GM18498 (cell line): Measurements from ENCODE around the gene SMPD2.
A peak's percentile ranks its signal among the peaks of the same experiment; 100 is the strongest.

ENCODE experiments used
- ATAC-seq: cut with Tn5 transposase; IDR thresholded peaks from one replicate; pipeline ENCODE4 v1.9.1; 2021; ENCODE audit warnings: mild to moderate bottlenecking, moderate library complexity; ENCODE audit not compliant: unreplicated experiment

The SMPD2 gene

DNA sequence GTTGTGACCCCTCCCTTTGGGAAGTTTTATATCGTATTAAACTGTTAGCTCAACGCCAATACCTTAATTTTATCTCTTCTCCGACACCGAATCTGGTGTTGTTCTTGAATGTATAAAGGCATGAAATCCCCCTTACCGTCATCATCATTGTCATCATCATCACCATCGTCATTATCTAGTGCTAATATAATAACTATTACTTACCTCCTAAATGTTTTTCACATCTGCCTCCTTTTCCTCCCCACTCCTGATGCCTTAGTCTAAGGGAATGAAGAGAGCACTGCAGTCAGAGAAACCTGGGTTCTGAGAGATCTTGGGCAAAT is 43.2 kb downstream of the SMPD2 start:
- peak; percentile 1 for ATAC-seq

GRCh38 chr6:109484122-109484521 is 43.6 kb downstream of the SMPD2 start:
- no peak for ATAC-seq

GRCh38 chr6:109485266-109485935 is 44.9 kb downstream of the SMPD2 start:
- no peak for ATAC-seq

DNA sequence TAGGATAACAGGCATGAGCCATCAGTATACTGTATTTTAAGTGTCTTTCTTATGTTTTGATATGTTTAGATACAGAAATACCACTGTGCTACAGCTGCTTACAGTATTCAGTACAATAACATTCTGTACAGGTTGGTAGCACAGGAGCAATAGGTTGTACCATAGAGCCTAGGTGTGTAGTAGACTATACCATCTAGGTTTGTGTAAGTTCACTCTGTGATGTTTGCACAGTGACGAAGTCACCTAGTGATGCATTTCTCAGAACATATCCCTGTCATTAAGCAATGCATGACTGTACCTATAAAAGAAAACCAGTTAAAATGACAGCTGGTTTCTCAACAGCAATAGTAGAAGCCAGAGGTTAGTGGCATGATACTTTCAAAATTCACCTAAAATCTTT is 45.5 kb downstream of the SMPD2 start:
- ATAC-seq, result no peak

- no peak for ATAC-seq
These were observed 47.5 kb downstream of the SMPD2 start for GRCh38 chr6:109488001-109488400.

DNA sequence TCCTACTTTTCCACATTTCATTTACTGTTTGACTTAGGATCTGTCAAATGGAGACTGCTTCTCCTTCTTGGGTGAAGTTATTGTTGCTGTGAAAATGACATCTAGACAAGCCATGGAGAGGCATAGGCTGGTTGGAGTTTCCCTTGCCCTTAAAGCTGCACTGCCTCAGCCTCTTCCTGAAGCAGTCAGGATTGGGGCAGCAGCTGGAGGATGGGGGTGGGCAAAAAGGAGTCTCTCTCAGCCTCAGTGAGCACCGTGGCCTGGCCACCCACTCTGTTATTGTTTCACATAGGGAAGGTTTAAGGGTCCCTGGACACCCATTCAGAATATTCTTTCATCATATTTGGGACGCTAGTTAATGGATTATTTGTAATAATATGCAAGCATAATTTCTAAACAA is 50.2 kb downstream of the SMPD2 start:
- ATAC-seq, result no peak

DNA sequence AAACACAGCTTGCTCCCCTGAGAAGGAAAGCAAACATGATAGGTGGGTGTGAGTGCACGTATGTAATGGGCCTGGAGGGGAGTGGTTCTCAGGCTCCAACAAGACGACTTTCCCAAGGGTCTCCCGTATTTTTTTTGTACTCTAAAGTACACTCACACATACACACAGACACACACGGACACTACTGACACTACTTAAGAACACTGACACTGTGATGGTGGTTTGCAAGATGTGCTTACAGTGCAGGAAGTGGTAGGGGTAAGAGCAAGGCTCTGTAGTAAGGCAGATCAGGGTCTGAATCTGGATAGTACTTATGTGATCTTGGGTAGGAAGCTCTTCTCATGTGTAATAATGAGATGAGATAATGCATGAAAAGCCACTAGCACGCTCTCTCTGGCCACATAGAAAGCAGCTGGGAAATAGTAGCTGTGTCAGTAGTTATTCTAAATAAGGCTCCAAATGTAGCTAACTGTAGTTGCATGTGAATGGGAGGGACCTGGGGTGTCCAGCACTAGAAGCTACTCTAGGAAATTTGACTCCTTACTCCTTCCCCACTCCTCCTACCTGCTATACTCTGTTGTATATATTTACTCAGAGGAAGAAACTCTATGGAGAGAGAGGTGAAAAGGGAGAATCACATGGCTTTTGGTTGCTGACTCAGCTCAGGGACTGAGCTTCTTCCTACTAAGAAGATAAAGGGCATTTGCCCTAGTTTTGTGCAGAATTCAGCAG is 50.8 kb downstream of the SMPD2 start:
- peak; percentile 72 for ATAC-seq
